Effector CD4-positive, alpha-beta T cell (primary cell): ENCODE measurements around the gene FBXL20.
"Not testable (repeated sequence)": the region's sequence is repeated elsewhere in the genome, so short reads cannot be mapped to it uniquely, and the experiment has no call there.

Source experiments
- DNase-seq: peaks from one replicate; pipeline ENCODE4 v3.0.0-alpha.2; 2020

Gene FBXL20

GRCh38 chr17:39327109-39327508, 74.3 kb downstream of the FBXL20 start:
- no peak for DNase-seq

- no peak for DNase-seq
Measured at GRCh38 chr17:39325528-39326240, 75.7 kb downstream of the FBXL20 start.

- DNase-seq = no peak
Measured at GRCh38 chr17:39318636-39319035, 82.8 kb downstream of the FBXL20 start.

GRCh38 chr17:39306509-39307212, 94.8 kb downstream of the FBXL20 start:
- no peak for DNase-seq

GRCh38 chr17:39305978-39306377, 95.4 kb downstream of the FBXL20 start:
- DNase-seq = no peak

- DNase-seq = no peak
Measured at GRCh38 chr17:39304188-39304587, 97.2 kb downstream of the FBXL20 start.

GRCh38 chr17:39294060-39294459, 107.4 kb downstream of the FBXL20 start:
- no peak for DNase-seq

- not testable (repeated sequence) for DNase-seq
Measured at GRCh38 chr17:39292546-39292945, 108.9 kb downstream of the FBXL20 start.

GRCh38 chr17:39286513-39286912, 114.9 kb downstream of the FBXL20 start:
- DNase-seq = not testable (repeated sequence)

- DNase-seq = no peak
Measured at GRCh38 chr17:39284685-39285084, 116.7 kb downstream of the FBXL20 start.

- DNase-seq = no peak
Measured at GRCh38 chr17:39283896-39284295, 117.5 kb downstream of the FBXL20 start.

- DNase-seq = no peak
Measured at GRCh38 chr17:39283098-39283497, 118.3 kb downstream of the FBXL20 start.

- DNase-seq = no peak
Measured at GRCh38 chr17:39281806-39282205, 119.6 kb downstream of the FBXL20 start.

GRCh38 chr17:39278246-39278645, 123.2 kb downstream of the FBXL20 start:
- not testable (repeated sequence) for DNase-seq

GRCh38 chr17:39277110-39277509, 124.3 kb downstream of the FBXL20 start:
- no peak for DNase-seq

- no peak for DNase-seq
Measured at GRCh38 chr17:39276113-39276512, 125.3 kb downstream of the FBXL20 start.

- DNase-seq = no peak
Measured at GRCh38 chr17:39271546-39271945, 129.9 kb downstream of the FBXL20 start.

- DNase-seq = no peak
Measured at GRCh38 chr17:39270923-39271322, 130.5 kb downstream of the FBXL20 start.

- no peak for DNase-seq
Measured at GRCh38 chr17:39264119-39264518, 137.3 kb downstream of the FBXL20 start.

GRCh38 chr17:39261286-39261685, 140.1 kb downstream of the FBXL20 start:
- no peak for DNase-seq

GRCh38 chr17:39252788-39253460, 148.5 kb downstream of the FBXL20 start:
- no peak for DNase-seq

- no peak for DNase-seq
Measured at GRCh38 chr17:39251997-39252396, 149.4 kb downstream of the FBXL20 start.

GRCh38 chr17:39250076-39250475, 151.3 kb downstream of the FBXL20 start:
- not testable (repeated sequence) for DNase-seq

GRCh38 chr17:39246274-39246673, 155.2 kb downstream of the FBXL20 start:
- no peak for DNase-seq
